ENCODE results near the gene FAM13A.

DNA sequence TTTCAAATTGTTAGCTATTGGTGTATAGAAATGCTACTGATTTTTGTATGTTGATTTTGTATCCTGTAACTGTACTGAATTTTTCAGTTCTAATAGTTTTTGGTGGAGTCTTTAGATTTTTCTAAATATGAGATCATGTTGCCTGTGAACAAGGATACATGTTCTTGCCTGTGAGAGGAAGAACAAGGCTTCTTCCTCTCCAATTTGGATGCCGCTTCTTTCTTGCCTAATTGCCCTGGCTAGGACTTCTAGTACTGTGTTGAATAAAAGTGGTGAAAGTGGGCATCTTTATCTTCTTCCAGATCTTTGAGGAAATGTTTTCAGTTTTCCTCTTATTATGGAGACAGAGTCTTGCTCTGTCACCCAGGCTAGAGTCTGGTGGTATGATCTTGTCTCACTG is 343.2 kb downstream of the FAM13A start:
- TF ChIP-seq, protein P1, sequence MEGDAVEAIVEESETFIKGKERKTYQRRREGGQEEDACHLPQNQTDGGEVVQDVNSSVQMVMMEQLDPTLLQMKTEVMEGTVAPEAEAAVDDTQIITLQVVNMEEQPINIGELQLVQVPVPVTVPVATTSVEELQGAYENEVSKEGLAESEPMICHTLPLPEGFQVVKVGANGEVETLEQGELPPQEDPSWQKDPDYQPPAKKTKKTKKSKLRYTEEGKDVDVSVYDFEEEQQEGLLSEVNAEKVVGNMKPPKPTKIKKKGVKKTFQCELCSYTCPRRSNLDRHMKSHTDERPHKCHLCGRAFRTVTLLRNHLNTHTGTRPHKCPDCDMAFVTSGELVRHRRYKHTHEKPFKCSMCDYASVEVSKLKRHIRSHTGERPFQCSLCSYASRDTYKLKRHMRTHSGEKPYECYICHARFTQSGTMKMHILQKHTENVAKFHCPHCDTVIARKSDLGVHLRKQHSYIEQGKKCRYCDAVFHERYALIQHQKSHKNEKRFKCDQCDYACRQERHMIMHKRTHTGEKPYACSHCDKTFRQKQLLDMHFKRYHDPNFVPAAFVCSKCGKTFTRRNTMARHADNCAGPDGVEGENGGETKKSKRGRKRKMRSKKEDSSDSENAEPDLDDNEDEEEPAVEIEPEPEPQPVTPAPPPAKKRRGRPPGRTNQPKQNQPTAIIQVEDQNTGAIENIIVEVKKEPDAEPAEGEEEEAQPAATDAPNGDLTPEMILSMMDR (conservative IDR thresholded peaks at IDR 0.05): no peak
- no peak for TF ChIP-seq EZH2 (IDR thresholded peaks at IDR 0.05; ENCODE audit: low read depth)

Data from PC-9 (cell line).